Activated CD8-positive, alpha-beta T cell treated with anti-CD3 and anti-CD28 coated beads, Interleukin-2, amount 10 ng/mL, durations not matched to agents 7 days and 5 days (primary cell): ENCODE data around the gene PRR20G. TPM values are rescaled to one million over a fixed set of nuclear protein-coding genes. Genes with fewer than 3 reads are reported as not detected.
"Not testable (repeated sequence)": the region's sequence is repeated elsewhere in the genome, so short reads cannot be mapped to it uniquely, and the experiment has no call there.

ENCODE experiments used
- ATAC-seq: fragments of 150-1000 bp; cut with Tn5 transposase; one replicate; pipeline ENCODE4 v1.10.0; 2021; ENCODE audit warnings: moderate library complexity
- CTCF ChIA-PET: fragments of 350-600 bp; sonication (Branson Sonifier 250); formaldehyde crosslinking; loops from one replicate; lab custom pipeline; 2021; ENCODE audit warnings: antibody characterized with exemption; lab: Charles Lee
- POLR2A ChIA-PET: fragments of 350-600 bp; sonication (Branson Sonifier 250); formaldehyde crosslinking; loops from one replicate; lab custom pipeline; 2021; ENCODE audit warnings: antibody characterized with exemption; lab: Charles Lee
- DNase-seq: peaks from one replicate; pipeline ENCODE4 v3.0.0-alpha.2; 2020
- H3K27ac Mint-ChIP-seq: one replicate; pipeline ENCODE4 v1.8.0; 2021; ENCODE audit warnings: mild to moderate bottlenecking, mixed read lengths
- H3K27me3 Mint-ChIP-seq: one replicate; pipeline ENCODE4 v1.8.0; 2021; ENCODE audit warnings: low read depth, mixed read lengths
- H3K36me3 Mint-ChIP-seq: one replicate; pipeline ENCODE4 v1.8.0; 2021; ENCODE audit warnings: low read depth, mixed read lengths
- H3K4me1 Mint-ChIP-seq: one replicate; pipeline ENCODE4 v1.8.0; 2021; ENCODE audit warnings: low read depth, mixed read lengths
- H3K4me3 Mint-ChIP-seq: one replicate; pipeline ENCODE4 v1.8.0; 2021; ENCODE audit warnings: mild to moderate bottlenecking, mixed read lengths
- H3K9me3 Mint-ChIP-seq: one replicate; pipeline ENCODE4 v1.8.0; 2022; ENCODE audit warnings: mixed read lengths; ENCODE audit not compliant: insufficient read depth
- total RNA-seq, 2 experiments: library from RNA; stranded (reverse); gene quantifications; one replicate each; pipeline ENCODE4 v1.2.3, GENCODE V29; 2021

Gene PRR20G
- total RNA-seq, 2 experiments from 2014 or later: not detected

- no peak overlapping the region for H3K27ac Mint-ChIP-seq
- ChIA-PET CTCF (no interaction called here), POLR2A (no interaction called here)
- H3K9me3 Mint-ChIP-seq: no peaks in the 10 kb centered on the region
- H3K36me3 Mint-ChIP-seq: no peaks in the 10 kb centered on the region
- no peaks in the 10 kb centered on the region for H3K4me1 Mint-ChIP-seq
- ATAC-seq: no peak
- no peaks in the 10 kb centered on the region for H3K27me3 Mint-ChIP-seq
- no peak for DNase-seq
- H3K4me3 Mint-ChIP-seq: no peak overlapping the region
Observed at GRCh38 chr3:127320529-127321121, 32.8 kb upstream of the PRR20G start.

GRCh38 chr3:127316685-127317084 lies 28.8 kb upstream of the PRR20G start:
- ATAC-seq (no peak), DNase-seq (no peak)
- Mint-ChIP-seq H3K27ac (no peak overlapping the region), H3K36me3 (no peaks in the 10 kb centered on the region), H3K4me1 (no peaks in the 10 kb centered on the region), H3K9me3 (no peaks in the 10 kb centered on the region), H3K27me3 (peaks cover 4% of the 10 kb centered on the region), H3K4me3 (no peak overlapping the region)
- ChIA-PET CTCF (no interaction called here), POLR2A (no interaction called here)

GRCh38 chr3:127312818-127313217 lies 25.0 kb upstream of the PRR20G start:
- no peaks in the 10 kb centered on the region for H3K36me3 Mint-ChIP-seq
- ChIA-PET CTCF (no interaction called here), POLR2A (no interaction called here)
- ATAC-seq (no peak), DNase-seq (no peak)
- peaks cover 7% of the 10 kb centered on the region for H3K27me3 Mint-ChIP-seq
- H3K27ac Mint-ChIP-seq: no peak overlapping the region
- no peaks in the 10 kb centered on the region for H3K9me3 Mint-ChIP-seq
- no peaks in the 10 kb centered on the region for H3K4me1 Mint-ChIP-seq
- H3K4me3 Mint-ChIP-seq: no peak overlapping the region

GRCh38 chr3:127308821-127309220 lies 21.0 kb upstream of the PRR20G start:
- H3K36me3 Mint-ChIP-seq, H3K27me3 Mint-ChIP-seq, POLR2A ChIA-PET, ATAC-seq, DNase-seq, H3K4me3 Mint-ChIP-seq, H3K4me1 Mint-ChIP-seq, H3K27ac Mint-ChIP-seq, H3K9me3 Mint-ChIP-seq: not testable (repeated sequence)
- CTCF ChIA-PET: interaction anchor here (0.7 kb wide), 1 partner anchor 240 kb away, joined by 3 read pairs; no protein-coding TSS in a partner anchor

- Mint-ChIP-seq H3K36me3 (no peaks in the 10 kb centered on the region), H3K9me3 (no peaks in the 10 kb centered on the region), H3K4me1 (no peaks in the 10 kb centered on the region), H3K27me3 (peaks cover 10% of the 10 kb centered on the region), H3K4me3 (no peak overlapping the region), H3K27ac (no peak overlapping the region)
- ATAC-seq (no peak), DNase-seq (no peak)
- CTCF ChIA-PET: interaction anchor here (0.7 kb wide), 1 partner anchor 241 kb away, joined by 3 read pairs; no protein-coding TSS in a partner anchor
- POLR2A ChIA-PET: no interaction called here
Observed at GRCh38 chr3:127307916-127308315, 20.1 kb upstream of the PRR20G start.

- H3K4me1 Mint-ChIP-seq: no peaks in the 10 kb centered on the region
- ATAC-seq (no peak), DNase-seq (no peak)
- POLR2A ChIA-PET: no interaction called here
- CTCF ChIA-PET: no interaction called here
- H3K9me3 Mint-ChIP-seq: no peaks in the 10 kb centered on the region
- H3K36me3 Mint-ChIP-seq: no peaks in the 10 kb centered on the region
- H3K27me3 Mint-ChIP-seq: peaks cover 8% of the 10 kb centered on the region
- H3K27ac Mint-ChIP-seq: no peak overlapping the region
- H3K4me3 Mint-ChIP-seq: no peak overlapping the region
Observed at GRCh38 chr3:127307112-127307835, 19.4 kb upstream of the PRR20G start.

DNA sequence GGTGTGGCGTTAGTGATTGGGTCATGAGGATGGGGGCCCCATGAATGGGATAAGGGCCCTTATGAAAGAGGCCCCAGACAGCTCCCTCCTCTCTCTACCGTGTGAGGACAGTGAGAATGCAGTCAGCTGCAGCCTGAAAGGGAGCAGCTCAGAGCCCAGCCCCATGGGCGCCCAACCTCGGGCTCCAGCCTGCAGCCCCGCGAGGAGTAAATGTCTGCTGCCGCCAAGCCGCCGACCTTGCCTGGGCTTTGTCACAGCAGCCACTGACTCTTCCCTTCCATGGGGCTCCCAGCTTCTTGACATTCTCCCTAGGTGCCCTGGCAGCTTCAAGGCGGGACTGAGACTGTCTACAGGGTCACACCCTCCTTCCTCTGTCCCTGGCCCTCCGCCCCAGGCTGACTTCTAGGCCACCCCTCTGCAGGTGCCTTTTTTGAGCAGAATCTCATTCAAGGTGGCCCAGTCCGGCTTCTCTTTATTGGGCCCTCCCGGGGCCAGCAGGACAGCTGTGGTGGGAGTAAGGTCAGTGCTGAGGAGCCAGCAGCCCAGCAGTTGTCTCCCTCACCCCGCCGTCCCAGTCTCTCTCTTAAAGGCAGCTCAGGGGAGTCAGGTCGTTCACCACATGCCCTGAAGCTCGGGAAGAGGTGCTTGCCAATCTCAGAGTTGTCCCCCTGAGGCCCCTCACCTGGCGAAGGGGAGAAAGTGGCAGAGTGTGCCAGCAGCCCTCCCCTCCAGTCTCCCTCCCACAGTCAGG lies 18.7 kb upstream of the PRR20G start:
- DNase-seq (no peak), ATAC-seq (no peak)
- Mint-ChIP-seq H3K27me3 (peaks cover 5% of the 10 kb centered on the region), H3K36me3 (no peaks in the 10 kb centered on the region), H3K4me1 (no peaks in the 10 kb centered on the region), H3K27ac (no peak overlapping the region), H3K4me3 (no peak overlapping the region), H3K9me3 (no peaks in the 10 kb centered on the region)
- POLR2A ChIA-PET: interaction anchor here (0.6 kb wide), 1 partner anchor 10 kb away, joined by 4 read pairs; no protein-coding TSS in a partner anchor
- CTCF ChIA-PET: no interaction called here

GRCh38 chr3:127305499-127306060 lies 17.7 kb upstream of the PRR20G start:
- CTCF ChIA-PET: no interaction called here

GRCh38 chr3:127304121-127304744 lies 16.4 kb upstream of the PRR20G start:
- H3K36me3 Mint-ChIP-seq: no peaks in the 10 kb centered on the region
- H3K27me3 Mint-ChIP-seq: peaks cover 6% of the 10 kb centered on the region
- no peak overlapping the region for H3K27ac Mint-ChIP-seq
- H3K4me1 Mint-ChIP-seq: no peaks in the 10 kb centered on the region
- H3K4me3 Mint-ChIP-seq: no peak overlapping the region
- H3K9me3 Mint-ChIP-seq: no peaks in the 10 kb centered on the region
- ATAC-seq (no peak), DNase-seq (no peak)
- ChIA-PET CTCF (no interaction called here), POLR2A (no interaction called here)

More at GRCh38 chr3:127305499-127306060, 17.7 kb upstream of the PRR20G start:
- no peaks in the 10 kb centered on the region for H3K4me1 Mint-ChIP-seq
- ATAC-seq (no peak), DNase-seq (no peak)
- no peak overlapping the region for H3K27ac Mint-ChIP-seq
- no peaks in the 10 kb centered on the region for H3K9me3 Mint-ChIP-seq
- peaks cover 3% of the 10 kb centered on the region for H3K27me3 Mint-ChIP-seq
- no peaks in the 10 kb centered on the region for H3K36me3 Mint-ChIP-seq
- POLR2A ChIA-PET: no interaction called here
- no peak overlapping the region for H3K4me3 Mint-ChIP-seq

GRCh38 chr3:127299276-127299675 lies 11.4 kb upstream of the PRR20G start:
- no peak overlapping the region for H3K4me3 Mint-ChIP-seq
- H3K9me3 Mint-ChIP-seq: no peaks in the 10 kb centered on the region
- peaks cover 8% of the 10 kb centered on the region for H3K27me3 Mint-ChIP-seq
- H3K27ac Mint-ChIP-seq: no peak overlapping the region
- no peak for ATAC-seq
- H3K4me1 Mint-ChIP-seq: no peaks in the 10 kb centered on the region
- CTCF ChIA-PET: no interaction called here
- no peak for DNase-seq
- POLR2A ChIA-PET: no interaction called here
- H3K36me3 Mint-ChIP-seq: no peaks in the 10 kb centered on the region

- no peak for ATAC-seq
- H3K27me3 Mint-ChIP-seq: peaks cover 5% of the 10 kb centered on the region
- H3K4me3 Mint-ChIP-seq: no peak overlapping the region
- CTCF ChIA-PET: no interaction called here
- no peaks in the 10 kb centered on the region for H3K9me3 Mint-ChIP-seq
- no peaks in the 10 kb centered on the region for H3K4me1 Mint-ChIP-seq
- DNase-seq: no peak
- H3K36me3 Mint-ChIP-seq: no peaks in the 10 kb centered on the region
- no peak overlapping the region for H3K27ac Mint-ChIP-seq
- POLR2A ChIA-PET: no interaction called here
Observed at GRCh38 chr3:127296959-127297358, 9.1 kb upstream of the PRR20G start.
